GM18951 (cell line): ENCODE results near the gene NRCAM.
"Not testable (repeated sequence)": the region's sequence is repeated elsewhere in the genome, so short reads cannot be mapped to it uniquely, and the experiment has no call there.

Experiments used
- POLR2A ChIP-seq: IDR thresholded peaks from 4 replicates; pipeline ENCODE4 v1.6.1; 2011; ENCODE audit warnings: mild to moderate bottlenecking; ENCODE audit not compliant: insufficient read length, insufficient read depth; ENCODE audit errors: extremely low read depth
- in situ Hi-C: fragments of 300-500 bp; cut with MboI; formaldehyde crosslinking; loops from one replicate; pipeline ENCODE4 v1.12.0; 2022; ENCODE audit warnings: low sequenced_read_pairs, mixed read lengths, inconsistent platforms; ENCODE audit not compliant: unreplicated experiment

Gene NRCAM

DNA sequence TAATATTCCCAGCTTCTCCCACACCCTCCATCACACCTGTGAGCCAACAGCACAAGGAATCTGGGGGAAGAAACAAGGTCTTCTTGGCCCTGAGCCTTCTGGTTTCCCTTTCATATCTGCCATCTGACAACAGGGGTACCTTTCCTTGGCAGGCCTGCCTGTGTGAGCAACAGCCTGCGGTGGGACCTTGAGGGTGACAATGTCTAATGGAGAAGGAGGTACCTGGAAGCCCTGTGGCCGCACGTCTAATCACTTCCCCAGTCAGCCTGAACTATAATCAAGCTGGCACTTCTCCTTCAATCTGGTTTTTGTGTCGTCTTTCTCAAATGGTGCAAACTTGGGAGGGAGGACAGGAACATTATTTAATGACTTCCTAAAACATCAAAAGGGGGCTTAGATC, 41.2 kb downstream of the NRCAM start:
- TF ChIP-seq POLR2A = no peak
- in situ Hi-C loops = no loop called here

DNA sequence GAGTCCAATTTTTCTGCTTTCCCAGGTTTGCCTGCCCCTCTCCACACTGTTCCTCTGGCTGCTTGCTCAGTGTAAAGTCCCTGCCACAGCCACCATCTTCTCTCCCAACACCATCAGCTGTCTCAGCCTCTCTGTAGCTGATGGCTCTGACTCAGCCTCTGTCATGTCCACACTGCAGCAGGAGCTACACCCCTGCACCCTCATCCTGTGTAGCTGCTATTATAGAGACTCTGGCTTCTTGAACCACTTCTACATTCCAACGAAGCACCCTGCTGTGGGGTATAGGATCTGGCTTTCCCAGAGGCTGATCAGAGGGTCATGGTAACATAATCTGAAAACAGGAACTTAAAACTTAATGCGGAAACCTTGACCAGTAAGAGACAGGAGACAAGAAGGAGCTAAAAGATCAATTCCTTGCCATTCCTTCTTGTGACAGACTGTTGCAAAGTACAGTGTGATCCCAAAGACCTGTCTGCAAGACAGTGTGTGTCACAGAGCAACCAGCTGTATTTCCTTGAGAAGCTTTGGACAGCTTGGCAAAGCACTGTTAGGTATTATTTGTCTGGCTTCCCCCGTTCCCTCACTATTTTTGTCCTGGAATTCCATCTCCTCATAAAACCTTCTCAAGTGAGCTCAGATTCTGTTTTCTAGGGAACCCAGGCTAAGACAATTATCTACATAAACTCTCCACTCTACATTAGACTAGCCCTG, 42.3 kb downstream of the NRCAM start:
- in situ Hi-C loops = no loop called here
- no peak for TF ChIP-seq POLR2A

DNA sequence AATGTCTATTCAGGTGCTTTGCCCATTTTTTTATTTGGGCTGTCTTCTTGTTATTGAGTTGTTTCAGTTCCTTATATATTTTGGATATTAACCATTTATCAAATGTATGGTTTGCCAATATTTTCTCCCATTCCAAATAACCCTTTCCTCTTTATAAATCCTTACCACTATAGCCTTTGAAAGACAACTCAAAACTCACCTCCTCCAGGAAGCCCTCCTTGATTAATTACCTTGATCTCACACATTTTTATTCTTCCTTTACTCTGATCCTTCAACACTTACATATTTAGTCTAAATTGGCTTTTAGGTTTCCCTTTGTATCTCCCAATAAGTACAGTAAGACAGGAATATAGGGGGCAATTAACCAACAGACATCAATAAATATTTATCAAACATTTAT, 42.9 kb downstream of the NRCAM start:
- no peak for TF ChIP-seq POLR2A
- in situ Hi-C loops = no loop called here

DNA sequence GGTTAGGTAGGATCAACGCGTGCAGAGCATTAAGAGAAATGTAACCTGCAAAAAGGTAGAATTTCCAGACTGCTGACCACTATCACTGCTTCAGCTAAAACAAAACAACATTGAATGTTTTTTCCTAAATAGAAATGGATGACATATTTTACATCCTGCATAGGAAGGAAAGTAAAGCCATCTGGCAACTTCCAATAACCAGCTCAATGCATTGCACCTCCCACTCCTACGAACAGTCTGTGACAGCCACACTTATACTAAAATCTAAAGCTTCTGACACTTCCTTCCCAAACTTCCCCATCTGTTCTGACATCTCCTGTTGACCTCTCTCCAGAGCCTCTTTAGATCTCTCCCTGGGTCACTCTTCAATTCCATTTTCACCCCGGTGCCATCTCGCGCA, 47.1 kb downstream of the NRCAM start:
- in situ Hi-C loops = no loop called here

DNA sequence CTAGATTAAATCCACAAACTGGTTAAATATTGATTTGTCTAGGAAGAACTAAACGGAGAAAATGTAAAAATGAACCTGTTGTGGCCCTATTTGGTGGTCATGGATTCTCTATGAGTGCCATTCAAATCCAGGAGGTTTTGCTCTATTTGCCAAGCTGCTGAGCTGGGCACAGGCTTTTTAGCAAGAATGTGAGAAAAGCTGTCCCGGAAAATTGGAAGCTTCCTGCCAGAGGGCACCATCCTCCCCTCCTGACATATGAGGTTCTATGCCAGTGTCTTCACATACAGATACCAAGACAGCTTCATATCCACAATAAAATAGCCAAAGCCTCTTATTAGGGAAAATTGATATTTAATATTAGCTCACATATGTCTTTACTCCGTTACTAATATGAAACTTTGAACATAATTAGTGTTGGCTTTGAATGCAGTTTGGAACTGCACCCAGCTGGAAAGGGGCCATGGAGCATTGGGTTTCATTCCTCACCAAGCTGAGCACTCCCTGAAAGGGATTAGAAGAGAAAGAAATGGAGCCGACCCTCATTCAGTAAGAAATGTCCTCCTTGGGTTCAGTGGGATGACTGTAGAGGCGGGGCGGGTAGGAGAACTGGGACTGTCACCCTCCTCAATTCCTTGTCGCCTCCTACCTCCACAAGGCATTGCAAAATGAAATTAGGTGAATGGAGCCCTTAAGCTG, 47.8 kb downstream of the NRCAM start:
- no peak for TF ChIP-seq POLR2A
- in situ Hi-C loops = no loop called here

More for the DNA sequence above, 47.1 kb downstream of the NRCAM start:
- no peak for TF ChIP-seq POLR2A

DNA sequence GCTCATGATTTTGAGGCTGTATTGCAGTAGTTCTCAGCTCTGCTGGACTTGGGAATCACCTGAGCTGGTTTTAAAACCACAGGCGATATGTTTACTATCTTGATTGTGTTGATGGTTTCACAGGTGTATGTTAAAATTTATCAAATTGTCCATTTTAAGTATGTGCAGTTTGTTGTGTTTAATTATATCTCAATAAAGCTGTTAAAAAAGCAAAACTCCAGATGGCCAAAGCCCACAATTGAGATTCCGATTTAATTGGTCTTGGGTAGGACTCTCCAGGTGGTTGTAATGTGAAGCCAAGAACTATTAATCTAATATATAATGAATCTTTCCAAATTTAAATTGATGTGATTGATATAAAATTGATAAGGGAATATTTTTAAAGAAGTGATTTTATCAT, 48.6 kb downstream of the NRCAM start:
- TF ChIP-seq POLR2A = no peak

DNA sequence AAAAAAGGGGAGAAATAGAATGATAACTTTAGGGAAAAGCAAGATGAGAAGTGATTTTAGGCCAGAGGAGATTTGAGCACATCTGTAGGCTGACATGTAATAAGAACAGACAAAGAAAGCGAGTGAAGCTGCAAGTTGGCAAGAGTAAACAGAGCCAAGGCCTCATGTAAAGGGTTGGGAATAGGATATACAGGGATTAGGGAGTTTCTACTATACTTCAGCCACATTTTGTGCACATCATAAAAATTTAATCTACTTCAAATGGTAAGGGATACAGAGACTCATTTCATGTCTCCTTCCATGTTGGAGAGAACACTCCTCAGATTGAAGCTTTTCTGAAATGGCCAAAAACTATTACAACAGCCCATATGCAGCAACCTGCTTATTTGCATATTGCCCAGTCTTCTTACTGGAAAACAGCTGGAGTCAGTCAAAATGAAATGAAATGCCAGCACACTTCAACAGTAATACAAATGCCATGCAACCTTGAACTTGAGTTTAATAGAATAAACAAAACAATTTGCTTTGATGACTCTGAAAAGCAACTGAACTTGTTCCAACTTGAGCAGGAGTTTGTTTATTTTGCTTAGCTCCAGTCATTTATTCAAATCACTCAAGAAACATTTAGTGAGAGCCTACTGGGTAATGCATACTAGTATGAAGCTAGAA, 49.9 kb downstream of the NRCAM start:
- no peak for TF ChIP-seq POLR2A
- in situ Hi-C loops = no loop called here

More for the DNA sequence above, 48.6 kb downstream of the NRCAM start:
- in situ Hi-C loops = no loop called here

DNA sequence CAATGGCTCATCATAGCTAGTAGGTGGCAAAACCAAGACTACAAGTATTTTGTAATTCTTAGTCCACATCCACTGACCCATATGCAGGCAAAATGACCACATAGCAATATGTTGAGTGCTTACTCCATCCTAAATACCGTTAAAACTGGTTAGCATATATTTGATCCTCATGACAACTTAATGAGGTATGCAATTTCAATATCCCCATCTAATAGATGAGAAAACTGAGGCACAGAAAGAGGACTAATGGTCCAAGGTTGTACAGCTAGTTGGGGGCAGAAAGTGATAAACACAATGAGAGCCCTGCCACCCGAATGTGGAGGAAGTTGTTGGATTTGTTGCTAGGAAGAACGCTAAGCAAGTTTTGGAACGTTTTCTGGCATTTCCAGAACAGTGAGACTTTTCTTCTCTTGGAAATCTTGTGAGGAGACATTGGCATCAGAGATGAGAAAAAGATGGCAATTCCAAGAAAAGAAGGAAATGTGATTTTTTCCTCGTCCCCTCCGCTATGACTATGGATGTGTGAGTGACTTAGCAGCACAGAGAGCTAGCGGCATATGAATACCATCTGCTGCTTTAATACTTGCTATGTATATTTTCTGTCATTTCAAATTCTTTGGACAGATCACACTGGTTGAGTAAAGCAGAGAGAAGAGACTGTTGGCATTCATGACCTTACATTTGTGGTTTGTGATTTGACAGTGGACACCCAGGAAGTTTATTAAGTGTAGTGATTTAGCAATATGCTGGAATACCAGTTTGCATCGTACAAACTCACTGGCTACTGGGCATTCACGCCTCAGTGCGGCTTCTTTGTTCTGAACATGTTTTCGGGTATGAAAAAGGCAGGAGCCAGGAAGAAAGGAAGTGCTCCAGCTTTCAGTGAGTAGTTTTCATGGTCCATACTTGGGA, 51.5 kb downstream of the NRCAM start:
- in situ Hi-C loops = no loop called here
- TF ChIP-seq POLR2A = no peak

DNA sequence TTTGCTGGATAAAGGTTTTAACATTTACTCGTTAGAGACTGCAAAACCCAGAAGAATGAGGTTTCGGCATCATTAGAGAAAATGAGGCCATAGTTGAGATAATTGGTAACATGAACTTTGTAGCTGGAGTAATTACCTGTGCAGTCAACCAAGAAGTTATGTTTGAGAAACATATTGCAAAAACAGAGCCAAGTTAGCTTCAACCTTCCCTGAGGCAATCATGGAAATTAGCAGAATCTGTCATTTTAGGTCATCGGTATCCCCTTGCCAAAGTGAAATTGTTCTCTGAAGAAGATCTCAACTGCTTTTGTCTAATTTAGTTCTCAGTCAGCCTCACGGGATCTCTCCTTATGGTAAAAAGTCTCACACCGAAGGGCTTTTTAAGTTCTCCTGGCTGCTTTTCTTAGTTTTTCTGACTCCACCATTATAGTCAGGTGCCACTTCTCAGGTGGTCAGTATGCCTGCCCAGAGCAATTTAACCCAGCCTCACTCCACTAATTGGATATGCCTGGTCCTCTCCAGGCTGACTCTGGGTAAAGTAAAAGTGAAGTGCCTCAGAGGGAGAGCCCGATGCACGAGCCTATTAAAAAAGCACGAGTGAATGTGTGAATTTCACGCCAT, 52.5 kb downstream of the NRCAM start:
- in situ Hi-C loops = no loop called here
- TF ChIP-seq POLR2A = no peak

DNA sequence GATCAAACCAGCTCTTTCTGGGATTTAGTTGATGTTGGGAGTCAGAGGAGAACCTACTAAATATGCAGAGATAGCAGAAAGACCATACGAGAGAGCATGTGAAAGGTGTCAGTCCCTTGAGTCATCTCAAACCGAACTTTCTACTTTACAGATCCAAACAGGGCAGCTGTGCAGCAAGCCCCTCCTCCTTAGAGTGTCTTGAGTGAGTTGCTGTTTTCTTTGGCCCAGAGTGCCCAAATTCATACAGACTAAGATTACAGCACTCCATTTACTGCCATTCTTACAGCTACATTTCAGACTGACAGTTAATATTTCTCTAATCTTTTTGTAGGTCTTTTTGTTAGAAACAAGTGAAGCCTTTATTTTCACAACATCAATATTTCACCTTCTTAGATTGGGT, 53.4 kb downstream of the NRCAM start:
- in situ Hi-C loops = no loop called here
- no peak for TF ChIP-seq POLR2A

DNA sequence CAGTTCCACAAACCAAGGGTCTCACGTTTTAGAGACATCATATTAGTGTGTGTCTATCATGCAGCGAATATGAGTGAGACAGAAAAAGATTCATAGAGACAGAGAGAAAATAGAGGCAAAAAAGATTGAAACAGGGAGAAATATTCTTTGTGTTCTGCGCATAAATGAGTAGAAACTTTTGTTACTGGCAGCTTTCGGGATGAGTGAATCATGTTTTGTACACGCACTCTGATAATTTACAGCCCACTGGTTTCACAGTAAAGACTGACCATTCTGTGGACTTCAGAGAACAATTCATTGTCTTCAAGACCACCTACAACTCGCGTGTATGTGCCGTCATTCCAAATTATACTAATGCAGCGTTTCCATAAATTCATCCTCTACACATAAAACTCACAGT, 60.2 kb downstream of the NRCAM start:
- TF ChIP-seq POLR2A = no peak
- in situ Hi-C loops = no loop called here

DNA sequence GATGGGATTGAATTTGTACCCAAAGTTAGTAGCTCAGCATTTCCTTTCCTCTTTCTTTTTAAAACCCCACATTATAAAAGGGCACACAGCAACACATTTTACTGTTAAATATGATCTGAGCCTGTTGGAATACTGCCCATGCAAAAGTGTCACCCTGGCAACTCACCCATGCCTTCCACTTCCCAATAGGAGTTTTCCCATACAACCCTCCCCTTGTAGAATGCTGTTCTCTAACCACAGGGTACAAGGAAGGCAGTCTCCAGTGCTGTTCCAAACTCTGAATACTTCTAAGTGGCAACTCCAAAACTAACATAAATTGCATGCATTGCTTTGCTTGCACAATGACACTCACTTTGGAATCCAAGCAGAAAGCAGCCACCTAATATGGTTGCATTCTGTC, 60.8 kb downstream of the NRCAM start:
- in situ Hi-C loops = no loop called here
- TF ChIP-seq POLR2A = no peak

DNA sequence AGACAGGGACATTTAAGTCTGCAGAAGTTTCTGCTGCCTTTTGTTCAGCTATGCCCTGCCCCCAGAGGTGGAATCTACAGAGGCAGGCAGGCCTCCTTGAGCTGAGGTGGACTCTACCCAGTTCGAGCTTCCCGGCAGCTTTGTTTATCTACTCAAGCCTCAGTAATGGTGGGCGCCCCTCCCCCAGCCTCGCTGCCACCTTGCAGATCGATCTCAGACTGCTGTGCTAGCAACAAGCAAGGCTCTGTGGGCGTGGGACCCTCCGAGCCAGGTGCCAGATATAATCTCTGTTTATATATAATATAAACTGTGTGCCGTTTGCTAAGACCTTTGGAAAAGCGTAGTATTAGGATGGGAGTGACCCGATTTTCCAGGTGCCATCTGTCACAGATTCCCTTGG, 63.1 kb downstream of the NRCAM start:
- in situ Hi-C loops = not testable (repeated sequence)

DNA sequence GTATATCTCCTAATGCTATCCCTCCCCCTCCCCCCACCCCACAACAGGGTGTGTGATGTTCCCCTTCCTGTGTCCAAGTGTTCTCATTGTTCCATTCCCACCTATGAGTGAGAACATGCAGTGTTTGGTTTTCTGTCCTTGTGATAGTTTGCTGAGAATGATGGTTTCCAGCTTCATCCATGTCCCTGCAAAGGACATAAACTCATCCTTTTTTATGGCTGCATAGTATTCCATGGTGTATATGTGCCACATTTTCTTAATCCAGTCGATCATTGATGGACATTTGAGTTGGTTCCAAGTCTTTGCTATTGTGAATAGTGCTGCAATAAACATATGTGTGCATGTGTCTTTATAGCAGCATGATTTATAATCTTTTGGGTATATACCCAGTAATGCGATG, 68.5 kb downstream of the NRCAM start:
- in situ Hi-C loops = not testable (repeated sequence)
